GM12878 (cell line): ENCODE results near the gene TVP23C. TPM values are rescaled to one million over a fixed set of nuclear protein-coding genes. Genes with fewer than 3 reads are reported as not detected.

Experiments used
- ATAC-seq: fragments of 200-7000 bp; cut with Tn5 transposase; 3 replicates; pipeline ENCODE4 v1.9.1; 2020; ENCODE audit warnings: mild to moderate bottlenecking, moderate library complexity
- BruUV-seq: library from RNA; stranded (reverse); fragments of 400-500 nt; replicated peaks from 2 replicates; lab custom pipeline; 2021; lab: Mats Ljungman, UMichigan
- CTCF ChIA-PET: fragments of 300-600 bp; sonication (Branson Sonifier 250); formaldehyde crosslinking; extraction: SDS; loops from one replicate; lab custom pipeline; 2021; ENCODE audit warnings: inconsistent platforms; lab: Yijun Ruan, JAX
- POLR2A ChIA-PET: fragments of 350-600 bp; formaldehyde crosslinking; extraction: SDS; loops from one replicate; lab custom pipeline; 2021; ENCODE audit warnings: inconsistent platforms; lab: Charles Lee
- RAD21 ChIA-PET: fragments of 300-600 bp; sonication (Branson Sonifier 250); formaldehyde crosslinking; loops from one replicate; lab custom pipeline; 2023; ENCODE audit warnings: antibody characterized with exemption; ENCODE audit not compliant: unreplicated experiment; lab: Charles Lee
- SMC1A ChIA-PET: fragments of 300-600 bp; sonication (Branson Sonifier 250); formaldehyde crosslinking; loops from one replicate; lab custom pipeline; 2023; ENCODE audit not compliant: unreplicated experiment, uncharacterized antibody; lab: Charles Lee
- DNase-seq: peaks from one replicate; pipeline ENCODE4 v3.0.0-alpha.2; 2011; ENCODE audit warnings: low read depth, low spot score
- FAIRE-seq: peaks from 3 replicates; lab custom pipeline; 2011; peaks lifted over from hg19 to GRCh38; lab: Jason Lieb, UNC
- H2AFZ ChIP-seq: 2 replicates; pipeline ENCODE4 v1.6.0; 2011; ENCODE audit warnings: low read depth, low read length, control low read depth; ENCODE audit not compliant: control insufficient read depth
- H3K27ac ChIP-seq: 2 replicates; pipeline ENCODE4 v1.5.1; 2011; ENCODE audit warnings: control low read depth; ENCODE audit not compliant: control insufficient read depth, insufficient read depth
- H3K27me3 ChIP-seq, 2 experiments: replicated peaks in 1 of 2; 2 replicates each; pipeline versions ENCODE4 v1.6.0 to v1.6.1; 2011; ENCODE audit warnings: low read length in 1 of 2; ENCODE audit not compliant: control insufficient read depth in 2 of 2, insufficient read depth in 2 of 2
- H3K36me3 ChIP-seq, 2 experiments: 2 replicates each; pipeline ENCODE4 v1.5.1; 2011; ENCODE audit warnings: low read length in 1 of 2; ENCODE audit not compliant: control insufficient read depth in 2 of 2, insufficient read depth in 2 of 2
- H3K4me1 ChIP-seq: 2 replicates; pipeline ENCODE4 v1.6.1; 2011; ENCODE audit warnings: mild to moderate bottlenecking, low read length, moderate library complexity, mixed read lengths; ENCODE audit not compliant: control insufficient read depth, insufficient read depth
- H3K4me2 ChIP-seq: 2 replicates; pipeline ENCODE4 v1.6.0; 2011; ENCODE audit warnings: control low read depth; ENCODE audit not compliant: control insufficient read depth, insufficient read depth
- H3K4me3 ChIP-seq: fragments of 200-600 bp; sonication (generic); 2 replicates; pipeline ENCODE4 v1.5.1; 2016
- H3K79me2 ChIP-seq: 2 replicates; pipeline ENCODE4 v1.6.0; 2011; ENCODE audit warnings: low read length; ENCODE audit not compliant: control insufficient read depth, insufficient read depth
- H3K9ac ChIP-seq: 2 replicates; pipeline ENCODE4 v1.8.0; 2011; ENCODE audit warnings: low read length, control low read depth, mixed read lengths; ENCODE audit not compliant: control insufficient read depth, insufficient read depth
- H3K9me3 ChIP-seq: replicated peaks from 3 replicates; pipeline ENCODE4 v1.5.1; 2011; ENCODE audit warnings: mild to moderate bottlenecking, low read length; ENCODE audit not compliant: control insufficient read depth, insufficient read depth
- H4K20me1 ChIP-seq: 2 replicates; pipeline ENCODE4 v1.6.0; 2011; ENCODE audit not compliant: control insufficient read depth, insufficient read depth
- CBFB ChIP-seq: IDR thresholded peaks from 2 replicates; pipeline ENCODE4 v1.6.1; 2016; ENCODE audit warnings: antibody characterized with exemption, low read depth
- EED ChIP-seq: sonication (generic); IDR thresholded peaks from 2 replicates; pipeline ENCODE4 v1.6.1; 2016; ENCODE audit warnings: antibody characterized with exemption, low read depth
- EGR1 ChIP-seq, 2 experiments: IDR thresholded peaks; 1 replicate in 1 of 2; 2 replicates in 1 of 2; pipeline ENCODE4 v1.6.1; 2011 to 2012; ENCODE audit warnings: low read depth in 2 of 2, low read length in 2 of 2, borderline replicate concordance in 1 of 2, mild to moderate bottlenecking in 1 of 2, moderate library complexity in 1 of 2
- HDAC2 ChIP-seq: fragments of 200-600 bp; sonication (generic); IDR thresholded peaks from 2 replicates; pipeline ENCODE4 v1.6.1; 2017
- JUND ChIP-seq: IDR thresholded peaks from 2 replicates; pipeline ENCODE4 v1.6.1; 2012; ENCODE audit warnings: low read depth, mild to moderate bottlenecking, low read length, improper control_type of control experiment, moderate library complexity
- KAT2A ChIP-seq: conservative IDR thresholded peaks from 2 replicates; pipeline ENCODE4 v1.6.1; 2011; ENCODE audit warnings: low read depth, low read length; ENCODE audit not compliant: control insufficient read depth
- KDM1A ChIP-seq: fragments of 200-600 bp; sonication (generic); IDR thresholded peaks from 2 replicates; pipeline ENCODE4 v1.6.1; 2016; ENCODE audit warnings: borderline replicate concordance
- KLF5 ChIP-seq: fragments of 450-650 bp; IDR thresholded peaks from 2 replicates; pipeline ENCODE4 v1.6.1; 2014; ENCODE audit warnings: mild to moderate bottlenecking; ENCODE audit not compliant: partially characterized antibody
- NR2F1 ChIP-seq: fragments of 450-650 bp; conservative IDR thresholded peaks from 2 replicates; pipeline ENCODE4 v1.6.1; 2017; ENCODE audit warnings: mild to moderate bottlenecking
- SIX5 ChIP-seq: IDR thresholded peaks from 2 replicates; pipeline ENCODE4 v1.6.1; 2011; ENCODE audit warnings: mild to moderate bottlenecking, low read depth, low read length, moderate library complexity; ENCODE audit not compliant: severe bottlenecking
- SMAD5 ChIP-seq: IDR thresholded peaks from 2 replicates; pipeline ENCODE4 v1.6.1; 2016; ENCODE audit warnings: antibody characterized with exemption, low read depth
- SPI1 ChIP-seq: IDR thresholded peaks from 2 replicates; pipeline ENCODE4 v1.6.1; 2011; ENCODE audit warnings: low read depth, mild to moderate bottlenecking, low read length, moderate library complexity, borderline replicate concordance; ENCODE audit not compliant: insufficient read depth
- SRF ChIP-seq, 2 experiments: IDR thresholded peaks; 2 replicates each; pipeline ENCODE4 v1.6.1; 2011; ENCODE audit warnings: low read depth in 2 of 2, low read length in 2 of 2, mild to moderate bottlenecking in 1 of 2, moderate library complexity in 1 of 2
- TAF1 ChIP-seq: IDR thresholded peaks from 2 replicates; pipeline ENCODE4 v1.6.1; 2011; ENCODE audit warnings: mild to moderate bottlenecking, low read depth, low read length, borderline replicate concordance
- ZNF217 ChIP-seq: fragments of 450-650 bp; IDR thresholded peaks from 2 replicates; pipeline ENCODE4 v1.6.1; 2017; ENCODE audit warnings: antibody characterized with exemption, mild to moderate bottlenecking
- WGBS: methylation state at CpG from one replicate; pipeline ENCODE4 v1.1.6; 2016; ENCODE audit warnings: low lambda C conversion rate; ENCODE audit not compliant: insufficient replicate concordance, insufficient coverage; ENCODE audit errors: missing lambda C conversion rate; 5-methylcytosine and 5-hydroxymethylcytosine counted together
- in situ Hi-C: fragments of 300-500 bp; cut with MboI; formaldehyde crosslinking; loops from 9 replicates; pipeline ENCODE4 v1.14.3; 2018; ENCODE audit warnings: mixed read lengths
- intact Hi-C: fragments of 100-400 bp; cut with micrococcal nuclease; formaldehyde crosslinking; loops from one replicate; pipeline ENCODE4 v1.14.2; 2022; ENCODE audit not compliant: unreplicated experiment
- polyA plus RNA-seq, 11 experiments: library from polyadenylated mRNA; depleted of rRNA in 4 of 11; unstranded in 6 of 11; stranded (reverse) in 5 of 11; fragments of >200 nt; fragmentation: Nextera tagmentation in 4 of 11; fragmentation: Illumina TruSeq in 1 of 11; extraction: Ambion mirVana in 4 of 11; extraction: Trizol in 1 of 11; gene quantifications; 1 replicate in 1 of 11; 2 replicates in 10 of 11; pipeline versions ENCODE4 v1.2.1 to v1.2.3, GENCODE V29; 2011 to 2016; ENCODE audit warnings: inconsistent platforms in 2 of 11, missing spikeins in 2 of 11, low read depth in 1 of 11
- total RNA-seq, 4 experiments: library from RNA; depleted of rRNA in 3 of 4; stranded (reverse); fragments of >200 nt in 3 of 4; fragmentation: Illumina TruSeq in 1 of 4; extraction: Trizol in 1 of 4; gene quantifications; 2 replicates each; pipeline versions ENCODE4 v1.2.1 to v1.2.3, GENCODE V29; 2013 to 2021
- TF ChIP-seq, protein P1 (sequence below): fragments of 450-650 bp; IDR thresholded peaks from 2 replicates; pipeline ENCODE4 v1.6.1; 2017; ENCODE audit warnings: mild to moderate bottlenecking, moderate library complexity
- TF ChIP-seq, protein P2 (sequence below): IDR thresholded peaks from 2 replicates; pipeline ENCODE4 v1.6.1; 2012; ENCODE audit warnings: low read length, inconsistent platforms
- TF ChIP-seq, protein P3 (sequence below): fragments of 450-650 bp; IDR thresholded peaks from 2 replicates; pipeline ENCODE4 v1.6.1; 2017; ENCODE audit warnings: mild to moderate bottlenecking

TVP23C gene
- total and polyA plus RNA-seq, 10 of the 15 experiments (the other 5 are each of a cell fraction or from before 2014, with no cell fraction given), result 0.42 to 5.0 (median 2.7) TPM

DNA sequence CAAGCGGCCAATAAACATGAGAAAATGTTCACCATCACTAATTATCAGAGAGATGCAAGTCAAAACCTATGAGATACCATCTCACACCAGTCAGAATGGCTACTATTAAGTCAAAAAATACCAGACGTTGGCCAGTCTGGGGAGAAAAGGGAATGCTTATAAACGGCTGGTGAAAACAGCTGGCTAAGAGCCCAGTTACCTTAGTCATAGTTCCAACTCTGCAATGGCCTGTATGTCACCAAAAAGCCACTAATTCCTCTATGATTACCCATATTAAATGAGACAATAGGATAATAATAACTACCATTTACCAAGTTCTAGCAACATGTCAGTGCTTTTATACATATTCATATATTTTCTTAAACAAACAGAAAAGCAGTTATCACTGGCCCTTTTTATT is 52.9 kb downstream of the TVP23C start:
- intact Hi-C loops, result no loop called here
- Histone ChIP-seq H3K4me1 (no peaks in the 10 kb centered on the region), H3K9ac (no peak overlapping the region), H3K79me2 (no peaks in the 10 kb centered on the region), H3K27me3 (no peaks in the 10 kb centered on the region), H3K36me3 (no peaks in the 10 kb centered on the region), H3K4me2 (no peak overlapping the region), H2AFZ (no peak overlapping the region), H3K27ac (no peak overlapping the region), H3K9me3 (no peaks in the 10 kb centered on the region), H4K20me1 (no peaks in the 10 kb centered on the region), H3K4me3 (no peak overlapping the region)
- ChIA-PET SMC1A (no interaction called here), CTCF (interaction anchor here (0.9 kb wide), 1 partner anchor 10 kb away, joined by 3 read pairs; no protein-coding TSS in a partner anchor), POLR2A (no interaction called here), RAD21 (no interaction called here)
- in situ Hi-C loops, result no loop called here
- WGBS, result 17% methylated on average over 3 of the region's 3 CpGs
- DNase-seq, result no peak
- BruUV-seq, result no TSS peak
- no peak for ATAC-seq
- no peak for FAIRE-seq
- no peak for TF ChIP-seq KDM1A
- TF ChIP-seq SIX5, result no peak
- no peak for TF ChIP-seq NR2F1
- TF ChIP-seq SMAD5, result no peak
- no peak for TF ChIP-seq KAT2A
- TF ChIP-seq EGR1 (IDR thresholded peaks at IDR 0.05; ENCODE audit: borderline replicate concordance in 1 of 2, low read depth in 2 of 2, low read length in 2 of 2), result no peak
- no peak for TF ChIP-seq HDAC2
- no peak for TF ChIP-seq SRF (IDR thresholded peaks at IDR 0.05; ENCODE audit: low read depth in 2 of 2, low read length in 2 of 2)
- no peak for TF ChIP-seq SPI1
- no peak for TF ChIP-seq CBFB
- TF ChIP-seq, protein P1, sequence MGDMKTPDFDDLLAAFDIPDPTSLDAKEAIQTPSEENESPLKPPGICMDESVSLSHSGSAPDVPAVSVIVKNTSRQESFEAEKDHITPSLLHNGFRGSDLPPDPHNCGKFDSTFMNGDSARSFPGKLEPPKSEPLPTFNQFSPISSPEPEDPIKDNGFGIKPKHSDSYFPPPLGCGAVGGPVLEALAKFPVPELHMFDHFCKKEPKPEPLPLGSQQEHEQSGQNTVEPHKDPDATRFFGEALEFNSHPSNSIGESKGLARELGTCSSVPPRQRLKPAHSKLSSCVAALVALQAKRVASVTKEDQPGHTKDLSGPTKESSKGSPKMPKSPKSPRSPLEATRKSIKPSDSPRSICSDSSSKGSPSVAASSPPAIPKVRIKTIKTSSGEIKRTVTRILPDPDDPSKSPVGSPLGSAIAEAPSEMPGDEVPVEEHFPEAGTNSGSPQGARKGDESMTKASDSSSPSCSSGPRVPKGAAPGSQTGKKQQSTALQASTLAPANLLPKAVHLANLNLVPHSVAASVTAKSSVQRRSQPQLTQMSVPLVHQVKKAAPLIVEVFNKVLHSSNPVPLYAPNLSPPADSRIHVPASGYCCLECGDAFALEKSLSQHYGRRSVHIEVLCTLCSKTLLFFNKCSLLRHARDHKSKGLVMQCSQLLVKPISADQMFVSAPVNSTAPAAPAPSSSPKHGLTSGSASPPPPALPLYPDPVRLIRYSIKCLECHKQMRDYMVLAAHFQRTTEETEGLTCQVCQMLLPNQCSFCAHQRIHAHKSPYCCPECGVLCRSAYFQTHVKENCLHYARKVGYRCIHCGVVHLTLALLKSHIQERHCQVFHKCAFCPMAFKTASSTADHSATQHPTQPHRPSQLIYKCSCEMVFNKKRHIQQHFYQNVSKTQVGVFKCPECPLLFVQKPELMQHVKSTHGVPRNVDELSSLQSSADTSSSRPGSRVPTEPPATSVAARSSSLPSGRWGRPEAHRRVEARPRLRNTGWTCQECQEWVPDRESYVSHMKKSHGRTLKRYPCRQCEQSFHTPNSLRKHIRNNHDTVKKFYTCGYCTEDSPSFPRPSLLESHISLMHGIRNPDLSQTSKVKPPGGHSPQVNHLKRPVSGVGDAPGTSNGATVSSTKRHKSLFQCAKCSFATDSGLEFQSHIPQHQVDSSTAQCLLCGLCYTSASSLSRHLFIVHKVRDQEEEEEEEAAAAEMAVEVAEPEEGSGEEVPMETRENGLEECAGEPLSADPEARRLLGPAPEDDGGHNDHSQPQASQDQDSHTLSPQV, result no peak
- TF ChIP-seq, protein P2, sequence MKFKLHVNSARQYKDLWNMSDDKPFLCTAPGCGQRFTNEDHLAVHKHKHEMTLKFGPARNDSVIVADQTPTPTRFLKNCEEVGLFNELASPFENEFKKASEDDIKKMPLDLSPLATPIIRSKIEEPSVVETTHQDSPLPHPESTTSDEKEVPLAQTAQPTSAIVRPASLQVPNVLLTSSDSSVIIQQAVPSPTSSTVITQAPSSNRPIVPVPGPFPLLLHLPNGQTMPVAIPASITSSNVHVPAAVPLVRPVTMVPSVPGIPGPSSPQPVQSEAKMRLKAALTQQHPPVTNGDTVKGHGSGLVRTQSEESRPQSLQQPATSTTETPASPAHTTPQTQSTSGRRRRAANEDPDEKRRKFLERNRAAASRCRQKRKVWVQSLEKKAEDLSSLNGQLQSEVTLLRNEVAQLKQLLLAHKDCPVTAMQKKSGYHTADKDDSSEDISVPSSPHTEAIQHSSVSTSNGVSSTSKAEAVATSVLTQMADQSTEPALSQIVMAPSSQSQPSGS, result no peak
- no peak for TF ChIP-seq EED
- TF ChIP-seq ZNF217, result no peak
- TF ChIP-seq, protein P3, sequence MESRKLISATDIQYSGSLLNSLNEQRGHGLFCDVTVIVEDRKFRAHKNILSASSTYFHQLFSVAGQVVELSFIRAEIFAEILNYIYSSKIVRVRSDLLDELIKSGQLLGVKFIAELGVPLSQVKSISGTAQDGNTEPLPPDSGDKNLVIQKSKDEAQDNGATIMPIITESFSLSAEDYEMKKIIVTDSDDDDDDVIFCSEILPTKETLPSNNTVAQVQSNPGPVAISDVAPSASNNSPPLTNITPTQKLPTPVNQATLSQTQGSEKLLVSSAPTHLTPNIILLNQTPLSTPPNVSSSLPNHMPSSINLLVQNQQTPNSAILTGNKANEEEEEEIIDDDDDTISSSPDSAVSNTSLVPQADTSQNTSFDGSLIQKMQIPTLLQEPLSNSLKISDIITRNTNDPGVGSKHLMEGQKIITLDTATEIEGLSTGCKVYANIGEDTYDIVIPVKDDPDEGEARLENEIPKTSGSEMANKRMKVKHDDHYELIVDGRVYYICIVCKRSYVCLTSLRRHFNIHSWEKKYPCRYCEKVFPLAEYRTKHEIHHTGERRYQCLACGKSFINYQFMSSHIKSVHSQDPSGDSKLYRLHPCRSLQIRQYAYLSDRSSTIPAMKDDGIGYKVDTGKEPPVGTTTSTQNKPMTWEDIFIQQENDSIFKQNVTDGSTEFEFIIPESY, result no peak
- no peak for TF ChIP-seq KLF5
- TF ChIP-seq TAF1, result no peak
- TF ChIP-seq JUND, result no peak
